HG02610 (cell line): ENCODE measurements around the gene AREG.
A peak's percentile ranks its signal among the peaks of the same experiment; 100 is the strongest.

Source experiments
- ATAC-seq: cut with Tn5 transposase; IDR thresholded peaks from one replicate; pipeline ENCODE4 v1.9.1; 2021; ENCODE audit warnings: mild to moderate bottlenecking, moderate library complexity; ENCODE audit not compliant: unreplicated experiment

The AREG gene

GRCh38 chr4:74431113-74431826 lies 13.7 kb upstream of the AREG start:
- peak; percentile 58 for ATAC-seq

GRCh38 chr4:74433043-74433442 lies 11.9 kb upstream of the AREG start:
- ATAC-seq: no peak

GRCh38 chr4:74433541-74434172 lies 11.3 kb upstream of the AREG start:
- ATAC-seq: no peak

- no peak for ATAC-seq
These were observed 9.6 kb upstream of the AREG start for GRCh38 chr4:74435296-74435695.

- ATAC-seq: no peak
These were observed 7.1 kb upstream of the AREG start for GRCh38 chr4:74437866-74438265.

GRCh38 chr4:74438661-74439060 lies 6.3 kb upstream of the AREG start:
- no peak for ATAC-seq

- ATAC-seq: no peak
These were observed 5.0 kb upstream of the AREG start for GRCh38 chr4:74439952-74440351.

- ATAC-seq: no peak
These were observed 4.6 kb upstream of the AREG start for GRCh38 chr4:74440356-74440755.

GRCh38 chr4:74441744-74442143 lies 3.2 kb upstream of the AREG start:
- ATAC-seq: no peak

- no peak for ATAC-seq
These were observed 1.4 kb downstream of the AREG start for GRCh38 chr4:74446193-74446868.

- no peak for ATAC-seq
These were observed 2.0 kb downstream of the AREG start for GRCh38 chr4:74446896-74447295.

- no peak for ATAC-seq
These were observed 2.8 kb downstream of the AREG start for GRCh38 chr4:74447636-74448233.

GRCh38 chr4:74449571-74450297 lies 4.8 kb downstream of the AREG start:
- ATAC-seq: no peak

- no peak for ATAC-seq
These were observed 5.4 kb downstream of the AREG start for GRCh38 chr4:74450298-74450683.

GRCh38 chr4:74451214-74451661 lies 6.3 kb downstream of the AREG start:
- no peak for ATAC-seq

- no peak for ATAC-seq
These were observed 8.2 kb downstream of the AREG start for GRCh38 chr4:74453037-74453635.

GRCh38 chr4:74453829-74454742 lies 9.2 kb downstream of the AREG start:
- no peak for ATAC-seq

GRCh38 chr4:74455361-74456055 lies 10.6 kb downstream of the AREG start:
- no peak for ATAC-seq
